Measurements from ENCODE around the gene TPSG1.
"Not testable (repeated sequence)": the region's sequence is repeated elsewhere in the genome, so short reads cannot be mapped to it uniquely, and the experiment has no call there.

- TF ChIP-seq MAX (IDR thresholded peaks at IDR 0.05; ENCODE audit: low read depth, low read length); POLR2AphosphoS5 (IDR thresholded peaks at IDR 0.05; ENCODE audit: low read length); ZNF384 (IDR thresholded peaks at IDR 0.05; ENCODE audit: borderline replicate concordance, low read depth, low read length); GABPA (IDR thresholded peaks at IDR 0.05; ENCODE audit: low read depth); CEBPB (IDR thresholded peaks at IDR 0.05; ENCODE audit: borderline replicate concordance in 1 of 2, low read depth in 2 of 2, low read length in 2 of 2); BRCA1 (IDR thresholded peaks at IDR 0.05; ENCODE audit: low read depth, low read length); TCF12 (IDR thresholded peaks at IDR 0.05; ENCODE audit: low read depth, low read length); EZH2 (IDR thresholded peaks at IDR 0.05; ENCODE audit: borderline replicate concordance, control insufficient read depth, low read depth, low read length); POLR2A (IDR thresholded peaks at IDR 0.05; ENCODE audit: low read depth, low read length): not testable (repeated sequence)
- TF ChIP-seq, protein P1, sequence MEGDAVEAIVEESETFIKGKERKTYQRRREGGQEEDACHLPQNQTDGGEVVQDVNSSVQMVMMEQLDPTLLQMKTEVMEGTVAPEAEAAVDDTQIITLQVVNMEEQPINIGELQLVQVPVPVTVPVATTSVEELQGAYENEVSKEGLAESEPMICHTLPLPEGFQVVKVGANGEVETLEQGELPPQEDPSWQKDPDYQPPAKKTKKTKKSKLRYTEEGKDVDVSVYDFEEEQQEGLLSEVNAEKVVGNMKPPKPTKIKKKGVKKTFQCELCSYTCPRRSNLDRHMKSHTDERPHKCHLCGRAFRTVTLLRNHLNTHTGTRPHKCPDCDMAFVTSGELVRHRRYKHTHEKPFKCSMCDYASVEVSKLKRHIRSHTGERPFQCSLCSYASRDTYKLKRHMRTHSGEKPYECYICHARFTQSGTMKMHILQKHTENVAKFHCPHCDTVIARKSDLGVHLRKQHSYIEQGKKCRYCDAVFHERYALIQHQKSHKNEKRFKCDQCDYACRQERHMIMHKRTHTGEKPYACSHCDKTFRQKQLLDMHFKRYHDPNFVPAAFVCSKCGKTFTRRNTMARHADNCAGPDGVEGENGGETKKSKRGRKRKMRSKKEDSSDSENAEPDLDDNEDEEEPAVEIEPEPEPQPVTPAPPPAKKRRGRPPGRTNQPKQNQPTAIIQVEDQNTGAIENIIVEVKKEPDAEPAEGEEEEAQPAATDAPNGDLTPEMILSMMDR (IDR thresholded peaks at IDR 0.05 in 2 of 3, conservative IDR thresholded peaks at IDR 0.05 in 1 of 3; ENCODE audit: control insufficient read depth in 2 of 3, extremely low read depth in 1 of 3, insufficient read depth in 1 of 3, low read depth in 3 of 3, low read length in 3 of 3) = not testable (repeated sequence)
- TF ChIP-seq, protein P2, sequence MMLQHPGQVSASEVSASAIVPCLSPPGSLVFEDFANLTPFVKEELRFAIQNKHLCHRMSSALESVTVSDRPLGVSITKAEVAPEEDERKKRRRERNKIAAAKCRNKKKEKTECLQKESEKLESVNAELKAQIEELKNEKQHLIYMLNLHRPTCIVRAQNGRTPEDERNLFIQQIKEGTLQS (IDR thresholded peaks at IDR 0.05; ENCODE audit: borderline replicate concordance, extremely low read depth, low read depth, low read length) = not testable (repeated sequence)
Measured at GRCh38 chr16:1255276-1256122, 30.4 kb upstream of the TPSG1 start, which contains the start of gene TPSD1.

Measured in GM12878 (cell line).